Forelimb muscle (tissue), 1 donor: Measurements from ENCODE around the gene MINAR1. TPM values are rescaled to one million over a fixed set of nuclear protein-coding genes. Genes with fewer than 3 reads are reported as not detected.

Source experiments
- DNase-seq: peaks from one replicate; pipeline ENCODE4 v3.0.0-alpha.2; 2013; ENCODE audit warnings: low read depth
- polyA plus RNA-seq: library from polyadenylated mRNA; unstranded; fragments of 120-200 nt; gene quantifications from one replicate; pipeline ENCODE4 v1.2.1, GENCODE V29; 2013; ENCODE audit not compliant: insufficient read length

The MINAR1 gene
- polyA plus RNA-seq, 1 donor: 1.3 TPM

- DNase-seq: no peak
Observed at GRCh38 chr15:79432345-79433275, 474 bp downstream of the MINAR1 start.

GRCh38 chr15:79433276-79433990, 1.3 kb downstream of the MINAR1 start:
- no peak for DNase-seq

- no peak for DNase-seq
Observed at GRCh38 chr15:79434361-79434760, 2.2 kb downstream of the MINAR1 start.

- DNase-seq: no peak
Observed at GRCh38 chr15:79436037-79436780, 4.1 kb downstream of the MINAR1 start.

- DNase-seq: no peak
Observed at GRCh38 chr15:79437275-79438000, 5.3 kb downstream of the MINAR1 start.

- no peak for DNase-seq
Observed at GRCh38 chr15:79439236-79439635, 7.1 kb downstream of the MINAR1 start.

GRCh38 chr15:79440355-79440908, 8.3 kb downstream of the MINAR1 start:
- no peak for DNase-seq

- no peak for DNase-seq
Observed at GRCh38 chr15:79442911-79443310, 10.8 kb downstream of the MINAR1 start.

GRCh38 chr15:79447060-79447459, 14.9 kb downstream of the MINAR1 start:
- DNase-seq: no peak

GRCh38 chr15:79450648-79451047, 18.5 kb downstream of the MINAR1 start:
- DNase-seq: no peak

GRCh38 chr15:79451361-79451999, 19.3 kb downstream of the MINAR1 start:
- no peak for DNase-seq

- DNase-seq: no peak
Observed at GRCh38 chr15:79452244-79453051, 20.3 kb downstream of the MINAR1 start.

GRCh38 chr15:79453446-79453845, 21.3 kb downstream of the MINAR1 start:
- no peak for DNase-seq

GRCh38 chr15:79454063-79454462, 21.9 kb downstream of the MINAR1 start:
- DNase-seq: no peak

GRCh38 chr15:79455361-79455760, 23.2 kb downstream of the MINAR1 start:
- DNase-seq: no peak

GRCh38 chr15:79455943-79456342, 23.8 kb downstream of the MINAR1 start:
- DNase-seq: no peak

GRCh38 chr15:79458491-79458890, 26.4 kb downstream of the MINAR1 start:
- no peak for DNase-seq

GRCh38 chr15:79459666-79460065, 27.5 kb downstream of the MINAR1 start:
- DNase-seq: no peak

GRCh38 chr15:79463043-79463780, 31.1 kb downstream of the MINAR1 start:
- DNase-seq: no peak
